Peyer's patch (tissue), 4 donors: ENCODE measurements around the gene CALD1. TPM values are rescaled to one million over a fixed set of nuclear protein-coding genes. Genes with fewer than 3 reads are reported as not detected.

ENCODE experiments used
- DNase-seq, 3 donors: peaks; one replicate each; pipeline ENCODE4 v3.0.0-alpha.2; 2017 to 2019
- H3K27ac ChIP-seq, 4 donors: fragments of 200-600 bp; sonication (generic); one replicate each; pipeline ENCODE4 v1.5.1; 2016 to 2019
- H3K27me3 ChIP-seq, 2 donors: fragments of 200-600 bp; sonication (generic); one replicate each; pipeline ENCODE4 v1.5.1; 2019
- H3K36me3 ChIP-seq, 3 donors: fragments of 200-600 bp; sonication (generic); one replicate each; pipeline ENCODE4 v1.5.1; 2016 to 2019
- H3K4me1 ChIP-seq, 4 donors: fragments of 200-600 bp; sonication (generic); one replicate each; pipeline ENCODE4 v1.5.1; 2016 to 2019
- H3K4me3 ChIP-seq, 4 donors: fragments of 200-600 bp; sonication (generic); 1 replicate in 3 of 4; 2 replicates in 1 of 4; pipeline ENCODE4 v1.5.1; 2016 to 2019; ENCODE audit warnings: mild to moderate bottlenecking in 1 of 4
- H3K9me3 ChIP-seq, 4 donors: fragments of 200-600 bp; sonication (generic); one replicate each; pipeline ENCODE4 v1.5.1; 2016 to 2019; ENCODE audit warnings: mild to moderate bottlenecking in 1 of 4
- POLR2A ChIP-seq, 2 donors: fragments of 450-650 bp; IDR thresholded peaks; one replicate each; pipeline ENCODE4 v1.5.1; 2017; ENCODE audit warnings: antibody characterized with exemption in 2 of 2, mild to moderate bottlenecking in 2 of 2, moderate library complexity in 2 of 2
- total RNA-seq, 4 donors: library from RNA; depleted of rRNA; stranded (reverse); fragments of >200 nt; gene quantifications; one replicate each; pipeline ENCODE4 v1.1.0, GENCODE V29; 2016
- TF ChIP-seq, protein P1 (sequence below), 6 experiments: fragments of 450-650 bp in 4 of 6; fragments of 200-600 bp in 2 of 6; sonication (generic) in 1 of 6; IDR thresholded peaks; one replicate each; pipeline ENCODE4 v1.5.1; 2017 to 2019; ENCODE audit warnings: antibody characterized with exemption in 6 of 6, mild to moderate bottlenecking in 3 of 6, moderate library complexity in 1 of 6

Gene CALD1
- total RNA-seq, 4 donors from 2014 or later = 39.2 to 536 (median 83.1) TPM

DNA sequence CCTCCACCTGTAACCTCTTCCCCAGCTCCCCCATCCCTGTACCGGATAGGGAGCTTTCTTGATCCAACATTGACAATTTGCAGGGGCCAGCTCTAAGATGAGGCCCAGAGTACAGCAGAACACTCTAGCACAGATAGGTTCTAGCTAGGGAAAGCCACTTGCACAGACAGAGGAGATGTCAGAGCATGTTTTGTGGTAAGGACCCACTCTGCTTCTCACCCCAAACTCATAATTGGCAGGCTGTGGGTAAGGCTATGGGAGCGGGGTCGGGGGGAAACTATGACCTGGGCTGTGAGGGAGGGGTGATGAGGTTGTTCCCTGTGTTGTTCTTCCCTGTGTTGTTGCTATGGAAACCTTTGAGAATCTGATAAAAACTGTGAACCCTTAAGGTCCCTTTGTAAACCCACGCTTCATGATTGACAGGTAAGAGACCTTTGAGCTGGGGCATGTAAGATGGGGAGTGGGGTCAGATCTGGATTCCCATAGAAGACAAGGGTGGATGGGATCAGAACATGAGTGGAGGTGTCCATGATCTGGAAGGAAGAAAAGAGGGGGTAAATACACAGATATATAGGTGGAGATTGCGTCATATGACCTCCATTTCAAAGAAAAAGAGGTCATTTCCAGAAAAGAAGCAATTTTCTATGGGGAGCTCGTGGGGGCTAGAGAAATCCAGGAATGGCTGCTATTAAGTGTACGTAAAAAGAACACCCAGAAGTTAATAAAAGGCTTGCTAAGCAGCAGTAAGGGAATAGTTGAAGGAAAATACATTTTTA, 4.0 kb downstream of the CALD1 start:
- Histone ChIP-seq H3K4me1 (peaks cover 0 to 4% (median 0%) of the 10 kb centered on the region in 4 donors), H3K27me3 (no peaks in the 10 kb centered on the region), H3K9me3 (no peaks in the 10 kb centered on the region), H3K4me3 (peak overlapping the region in 2 of 4 donors; percentile 48 to 50), H3K27ac (peak overlapping the region in 3 of 4 donors; percentile 55 to 84 (median 69)), H3K36me3 (no peaks in the 10 kb centered on the region)
- no peak for TF ChIP-seq POLR2A (IDR thresholded peaks at IDR 0.05)
- TF ChIP-seq, protein P1, sequence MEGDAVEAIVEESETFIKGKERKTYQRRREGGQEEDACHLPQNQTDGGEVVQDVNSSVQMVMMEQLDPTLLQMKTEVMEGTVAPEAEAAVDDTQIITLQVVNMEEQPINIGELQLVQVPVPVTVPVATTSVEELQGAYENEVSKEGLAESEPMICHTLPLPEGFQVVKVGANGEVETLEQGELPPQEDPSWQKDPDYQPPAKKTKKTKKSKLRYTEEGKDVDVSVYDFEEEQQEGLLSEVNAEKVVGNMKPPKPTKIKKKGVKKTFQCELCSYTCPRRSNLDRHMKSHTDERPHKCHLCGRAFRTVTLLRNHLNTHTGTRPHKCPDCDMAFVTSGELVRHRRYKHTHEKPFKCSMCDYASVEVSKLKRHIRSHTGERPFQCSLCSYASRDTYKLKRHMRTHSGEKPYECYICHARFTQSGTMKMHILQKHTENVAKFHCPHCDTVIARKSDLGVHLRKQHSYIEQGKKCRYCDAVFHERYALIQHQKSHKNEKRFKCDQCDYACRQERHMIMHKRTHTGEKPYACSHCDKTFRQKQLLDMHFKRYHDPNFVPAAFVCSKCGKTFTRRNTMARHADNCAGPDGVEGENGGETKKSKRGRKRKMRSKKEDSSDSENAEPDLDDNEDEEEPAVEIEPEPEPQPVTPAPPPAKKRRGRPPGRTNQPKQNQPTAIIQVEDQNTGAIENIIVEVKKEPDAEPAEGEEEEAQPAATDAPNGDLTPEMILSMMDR (IDR thresholded peaks at IDR 0.05) = no peak
- no peak for DNase-seq

- Histone ChIP-seq H3K36me3 (no peaks in the 10 kb centered on the region), H3K9me3 (no peaks in the 10 kb centered on the region), H3K4me3 (peak overlapping the region in 1 of 4 donors; percentile 50), H3K27me3 (no peaks in the 10 kb centered on the region), H3K27ac (peak overlapping the region in 1 of 4 donors; percentile 84), H3K4me1 (no peaks in the 10 kb centered on the region)
- no peak for DNase-seq
- TF ChIP-seq, protein P1 (IDR thresholded peaks at IDR 0.05) = no peak
- TF ChIP-seq POLR2A (IDR thresholded peaks at IDR 0.05) = no peak
These were observed 5.0 kb downstream of the CALD1 start for GRCh38 chr7:134784251-134785049.

DNA sequence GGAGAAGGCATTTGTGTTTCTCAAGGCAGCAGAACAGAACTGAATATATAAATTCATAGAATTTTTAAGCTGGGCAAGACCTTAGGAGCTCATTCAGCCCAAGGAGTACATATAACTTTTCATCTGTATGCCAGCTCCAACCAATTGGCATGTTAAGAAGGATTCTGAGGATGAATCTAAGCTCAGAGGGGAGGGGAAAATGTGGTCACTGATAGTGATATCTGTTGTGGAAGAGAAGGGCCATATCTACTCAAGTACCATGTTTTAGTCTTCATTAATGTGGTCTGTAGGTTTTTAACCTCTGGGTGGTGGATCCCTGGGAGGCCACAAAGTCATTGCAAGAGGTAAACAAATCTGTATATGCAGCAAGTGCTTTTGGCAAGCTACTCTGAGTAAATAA, 6.4 kb downstream of the CALD1 start:
- Histone ChIP-seq H3K9me3 (no peaks in the 10 kb centered on the region), H3K4me3 (no peak overlapping the region), H3K36me3 (no peaks in the 10 kb centered on the region), H3K27ac (peak overlapping the region in 1 of 4 donors; percentile 84), H3K4me1 (no peaks in the 10 kb centered on the region), H3K27me3 (no peaks in the 10 kb centered on the region)
- no peak for DNase-seq
- TF ChIP-seq, protein P1 (IDR thresholded peaks at IDR 0.05) = no peak
- TF ChIP-seq POLR2A (IDR thresholded peaks at IDR 0.05) = no peak

DNA sequence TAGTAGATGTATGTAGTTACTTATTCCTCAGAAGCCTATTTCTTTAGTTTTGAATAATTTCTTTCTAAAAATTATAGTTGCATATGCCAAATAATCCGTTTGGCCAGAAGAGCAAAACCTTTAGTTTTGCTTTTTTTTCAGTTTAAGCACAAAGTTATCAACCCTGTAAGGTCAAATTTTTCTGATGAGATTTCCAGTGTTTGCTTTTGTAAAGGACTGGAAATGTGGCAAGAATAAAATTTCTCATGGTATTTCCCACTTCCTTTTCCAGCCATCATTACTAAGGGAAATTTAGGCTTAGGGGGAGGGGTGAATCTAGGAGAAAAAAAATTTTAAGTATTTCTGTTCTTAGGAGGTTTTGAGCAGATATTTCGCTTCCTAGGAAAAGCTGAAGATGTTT, 7.6 kb downstream of the CALD1 start:
- no peaks in the 10 kb centered on the region for H3K27me3 ChIP-seq
- H3K36me3 ChIP-seq = no peaks in the 10 kb centered on the region
- no peak for DNase-seq
- H3K4me1 ChIP-seq = no peaks in the 10 kb centered on the region
- no peak overlapping the region for H3K4me3 ChIP-seq
- no peaks in the 10 kb centered on the region for H3K9me3 ChIP-seq
- TF ChIP-seq, protein P1 (IDR thresholded peaks at IDR 0.05) = no peak
- no peak for TF ChIP-seq POLR2A (IDR thresholded peaks at IDR 0.05)
- H3K27ac ChIP-seq = peak overlapping the region in 1 of 4 donors; percentile 84

DNA sequence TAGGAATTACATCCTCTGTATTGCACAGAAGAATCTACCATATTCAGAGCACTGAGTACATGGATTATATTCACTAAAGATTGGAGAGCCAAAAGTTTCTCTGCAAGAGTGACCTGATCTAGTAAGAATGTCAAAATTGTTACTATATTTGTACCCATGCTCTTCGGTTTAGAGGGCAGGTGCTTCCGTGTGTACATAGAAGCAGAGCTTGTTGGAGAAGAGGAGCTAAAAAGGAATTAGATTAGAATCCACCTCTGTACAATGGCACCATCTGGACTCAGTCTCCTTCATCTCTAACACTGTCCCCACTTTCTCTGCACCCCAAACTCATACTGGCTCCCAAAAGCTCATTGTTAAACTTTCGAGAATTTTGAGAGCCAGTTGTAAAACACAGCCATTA, 8.3 kb downstream of the CALD1 start:
- no peak for DNase-seq
- H3K27me3 ChIP-seq = no peaks in the 10 kb centered on the region
- no peaks in the 10 kb centered on the region for H3K4me1 ChIP-seq
- H3K27ac ChIP-seq = peak overlapping the region in 1 of 4 donors; percentile 84
- no peak overlapping the region for H3K4me3 ChIP-seq
- TF ChIP-seq POLR2A (IDR thresholded peaks at IDR 0.05) = no peak
- TF ChIP-seq, protein P1 (IDR thresholded peaks at IDR 0.05) = no peak
- no peaks in the 10 kb centered on the region for H3K9me3 ChIP-seq
- H3K36me3 ChIP-seq = no peaks in the 10 kb centered on the region
